ENCODE measurements around the gene SMIM23. TPM values are rescaled to one million over a fixed set of nuclear protein-coding genes. Genes with fewer than 3 reads are reported as not detected.

Gene SMIM23
- not detected for total RNA-seq

DNA sequence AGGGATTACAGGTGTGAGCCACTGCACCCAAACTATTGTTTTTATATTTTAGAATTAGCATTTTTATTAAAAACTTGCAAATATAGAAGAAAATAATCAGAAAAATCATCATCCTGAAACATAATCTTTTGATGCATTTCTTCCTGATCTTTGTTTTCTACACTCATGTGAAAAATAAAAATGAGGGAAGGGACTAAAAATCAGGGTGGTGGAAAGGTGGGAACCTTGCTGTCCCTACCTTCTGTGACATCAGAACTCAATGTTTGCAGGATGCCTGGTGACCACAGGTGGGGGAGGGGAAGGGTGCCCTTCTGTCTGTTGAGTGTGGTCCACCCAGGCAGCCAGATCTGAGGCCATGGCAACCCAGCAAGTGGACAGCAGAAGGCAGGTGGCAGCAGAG lies at the start of gene SMIM23:
SMIM23 (plus strand) TSS at position 301 of the 400 bp plus-strand sequence; CDS start at position 356, 55 bp downstream.
- TF ChIP-seq POLR2A (IDR thresholded peaks at IDR 0.05) = no peak
- TF ChIP-seq, protein P1, sequence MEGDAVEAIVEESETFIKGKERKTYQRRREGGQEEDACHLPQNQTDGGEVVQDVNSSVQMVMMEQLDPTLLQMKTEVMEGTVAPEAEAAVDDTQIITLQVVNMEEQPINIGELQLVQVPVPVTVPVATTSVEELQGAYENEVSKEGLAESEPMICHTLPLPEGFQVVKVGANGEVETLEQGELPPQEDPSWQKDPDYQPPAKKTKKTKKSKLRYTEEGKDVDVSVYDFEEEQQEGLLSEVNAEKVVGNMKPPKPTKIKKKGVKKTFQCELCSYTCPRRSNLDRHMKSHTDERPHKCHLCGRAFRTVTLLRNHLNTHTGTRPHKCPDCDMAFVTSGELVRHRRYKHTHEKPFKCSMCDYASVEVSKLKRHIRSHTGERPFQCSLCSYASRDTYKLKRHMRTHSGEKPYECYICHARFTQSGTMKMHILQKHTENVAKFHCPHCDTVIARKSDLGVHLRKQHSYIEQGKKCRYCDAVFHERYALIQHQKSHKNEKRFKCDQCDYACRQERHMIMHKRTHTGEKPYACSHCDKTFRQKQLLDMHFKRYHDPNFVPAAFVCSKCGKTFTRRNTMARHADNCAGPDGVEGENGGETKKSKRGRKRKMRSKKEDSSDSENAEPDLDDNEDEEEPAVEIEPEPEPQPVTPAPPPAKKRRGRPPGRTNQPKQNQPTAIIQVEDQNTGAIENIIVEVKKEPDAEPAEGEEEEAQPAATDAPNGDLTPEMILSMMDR (IDR thresholded peaks at IDR 0.05) = no peak
- DNase-seq = no peak

DNA sequence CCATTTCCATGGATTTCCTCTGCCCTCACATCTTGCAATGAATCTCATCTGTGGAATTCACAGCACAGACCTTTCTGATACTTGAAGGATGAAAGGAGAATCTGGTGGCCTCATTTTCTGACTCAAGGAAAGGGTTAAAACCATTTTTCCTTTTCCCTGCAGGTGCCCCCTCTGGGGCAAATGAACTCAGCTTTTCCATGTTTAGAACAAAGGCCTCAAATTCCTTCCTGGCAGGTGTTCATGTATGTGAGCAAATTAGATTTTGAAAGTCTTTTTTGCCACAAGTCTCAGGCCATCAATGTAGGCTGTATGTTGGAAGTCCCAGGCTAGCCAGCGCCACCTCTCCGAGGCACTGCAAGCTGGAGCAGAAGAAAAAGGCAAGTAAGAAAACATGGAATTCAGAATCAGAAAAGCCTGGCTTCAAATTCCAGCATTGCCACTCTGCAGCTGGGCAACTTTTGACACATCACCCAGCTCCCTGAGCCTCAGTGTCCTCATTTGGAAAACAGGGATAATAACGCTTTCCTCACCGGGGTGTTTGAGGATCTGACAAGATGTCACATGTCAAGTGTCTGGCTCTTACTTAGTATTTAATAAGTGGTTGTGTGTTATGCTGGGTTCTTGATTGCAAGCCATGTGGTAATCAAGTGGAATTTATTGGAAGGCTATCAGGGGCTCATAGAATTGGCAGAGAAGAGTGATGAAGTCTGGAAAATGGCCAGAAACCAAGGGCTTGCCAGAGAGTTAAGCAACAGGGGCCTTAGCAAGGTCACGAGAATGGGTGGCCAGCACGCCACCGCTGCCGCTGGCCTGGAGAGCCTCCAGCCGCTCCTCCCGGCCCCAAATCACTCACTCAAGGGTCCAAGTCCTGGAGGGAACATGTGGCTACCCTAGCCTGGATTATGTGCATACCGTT lies 48.4 kb upstream of the SMIM23 start:
- DNase-seq (peak; percentile 31 to 56 (median 36)), ATAC-seq (peak; percentile 27)
- peaks cover 8% of the 10 kb centered on the region for H3K4me1 ChIP-seq
- no peaks in the 10 kb centered on the region for H3K27me3 ChIP-seq
- H3K27ac ChIP-seq = no peak overlapping the region
- no peak for TF ChIP-seq POLR2A (IDR thresholded peaks at IDR 0.05)
- TF ChIP-seq, protein P1 (IDR thresholded peaks at IDR 0.05) = no peak
- 31 to 35% methylated on average over 7 to 11 of the region's 11 CpGs for WGBS, 2 donors
- no peak overlapping the region for H3K4me3 ChIP-seq
- H3K9me3 ChIP-seq = no peaks in the 10 kb centered on the region
- H3K36me3 ChIP-seq (replicated peaks in 1 of 2; ENCODE audit: insufficient read depth in 1 of 2, low read depth in 2 of 2) = no peaks in the 10 kb centered on the region
- intact Hi-C loops (cut with DNase I) = no loop called here

More for the DNA sequence above, at the start of gene SMIM23:
- H3K4me3 ChIP-seq = no peak within 1 kb of the TSS
- H3K36me3 ChIP-seq (replicated peaks in 1 of 2; ENCODE audit: insufficient read depth in 1 of 2, low read depth in 2 of 2) = no peaks in the 10 kb centered on the region
- H3K27me3 ChIP-seq = no peaks in the 10 kb centered on the region
- ATAC-seq = no peak
- no peak within 1 kb of the TSS for H3K27ac ChIP-seq
- intact Hi-C loops (cut with DNase I) = no loop called here
- H3K9me3 ChIP-seq = no peaks in the 10 kb centered on the region
- no peaks in the 10 kb centered on the region for H3K4me1 ChIP-seq

DNA sequence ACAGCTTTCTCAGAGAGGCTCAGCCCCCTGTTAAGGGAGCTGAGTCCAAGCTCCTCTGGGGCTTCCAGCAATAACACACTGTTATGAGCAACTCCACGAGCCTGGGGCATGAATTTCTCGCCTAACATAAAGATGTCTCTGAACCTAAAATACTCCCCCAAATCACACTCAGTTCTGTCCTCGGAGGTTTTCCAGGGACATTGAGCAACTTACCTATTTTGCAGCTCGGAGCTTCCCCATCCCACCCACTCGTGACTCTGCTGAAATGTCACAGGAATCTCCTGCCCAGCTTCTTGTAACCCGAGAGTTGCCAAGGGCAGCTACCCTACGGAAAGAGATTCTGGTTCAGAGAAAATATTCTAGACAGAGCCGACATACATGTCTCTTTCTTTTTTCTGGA lies 47.1 kb upstream of the SMIM23 start:
- WGBS, 2 donors = 77% methylated on average over 8 of the region's 8 CpGs
- Histone ChIP-seq H3K36me3 (replicated peaks in 1 of 2; ENCODE audit: insufficient read depth in 1 of 2, low read depth in 2 of 2) (no peaks in the 10 kb centered on the region), H3K27ac (no peak overlapping the region), H3K9me3 (no peaks in the 10 kb centered on the region), H3K27me3 (no peaks in the 10 kb centered on the region), H3K4me3 (no peak overlapping the region), H3K4me1 (peaks cover 8% of the 10 kb centered on the region)
- ATAC-seq (no peak), DNase-seq (no peak)
- intact Hi-C loops (cut with DNase I) = no loop called here
- TF ChIP-seq, protein P1 (IDR thresholded peaks at IDR 0.05) = no peak
- TF ChIP-seq POLR2A (IDR thresholded peaks at IDR 0.05) = no peak

DNA sequence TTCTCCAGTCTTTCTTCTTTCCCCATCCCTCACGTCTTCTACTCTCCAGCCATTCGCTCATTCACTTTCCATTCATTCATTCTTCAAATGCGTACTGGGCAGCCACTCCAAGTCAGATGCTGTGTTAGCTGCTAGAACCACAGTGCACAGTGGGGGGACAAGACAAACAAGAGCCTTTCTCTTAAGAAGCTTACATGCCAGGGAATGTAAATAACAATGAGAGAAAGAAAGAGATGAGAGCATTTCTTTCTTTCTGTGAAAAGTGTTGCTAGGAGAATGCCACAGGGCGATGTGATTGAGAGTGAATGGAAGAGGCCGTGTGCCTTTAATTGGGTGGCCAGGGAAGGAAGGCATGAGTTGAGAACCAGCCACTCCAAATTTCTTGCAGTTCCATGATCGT lies 46.3 kb upstream of the SMIM23 start:
- Histone ChIP-seq H3K27ac (no peak overlapping the region), H3K4me1 (peaks cover 8% of the 10 kb centered on the region), H3K27me3 (no peaks in the 10 kb centered on the region), H3K9me3 (no peaks in the 10 kb centered on the region), H3K36me3 (replicated peaks in 1 of 2; ENCODE audit: insufficient read depth in 1 of 2, low read depth in 2 of 2) (no peaks in the 10 kb centered on the region), H3K4me3 (no peak overlapping the region)
- ATAC-seq (no peak), DNase-seq (no peak)
- TF ChIP-seq, protein P1 (IDR thresholded peaks at IDR 0.05) = no peak
- TF ChIP-seq POLR2A (IDR thresholded peaks at IDR 0.05) = no peak
- intact Hi-C loops (cut with DNase I) = no loop called here
- 82 to 85% methylated on average over 6 of the region's 6 CpGs for WGBS, 2 donors

All from body of pancreas (tissue), 4 donors.